Measurements from ENCODE around the gene PTPN9.
"Not testable (repeated sequence)": the region's sequence is repeated elsewhere in the genome, so short reads cannot be mapped to it uniquely, and the experiment has no call there.

PTPN9 gene

GRCh38 chr15:75582943-75583342, 3.8 kb upstream of the PTPN9 start:
- not testable (repeated sequence) for DNase-seq (ENCODE audit: low read depth)

- DNase-seq (ENCODE audit: low read depth) = peak; percentile 10
Measured at GRCh38 chr15:75578173-75578947, 755 bp downstream of the PTPN9 start.

DNA sequence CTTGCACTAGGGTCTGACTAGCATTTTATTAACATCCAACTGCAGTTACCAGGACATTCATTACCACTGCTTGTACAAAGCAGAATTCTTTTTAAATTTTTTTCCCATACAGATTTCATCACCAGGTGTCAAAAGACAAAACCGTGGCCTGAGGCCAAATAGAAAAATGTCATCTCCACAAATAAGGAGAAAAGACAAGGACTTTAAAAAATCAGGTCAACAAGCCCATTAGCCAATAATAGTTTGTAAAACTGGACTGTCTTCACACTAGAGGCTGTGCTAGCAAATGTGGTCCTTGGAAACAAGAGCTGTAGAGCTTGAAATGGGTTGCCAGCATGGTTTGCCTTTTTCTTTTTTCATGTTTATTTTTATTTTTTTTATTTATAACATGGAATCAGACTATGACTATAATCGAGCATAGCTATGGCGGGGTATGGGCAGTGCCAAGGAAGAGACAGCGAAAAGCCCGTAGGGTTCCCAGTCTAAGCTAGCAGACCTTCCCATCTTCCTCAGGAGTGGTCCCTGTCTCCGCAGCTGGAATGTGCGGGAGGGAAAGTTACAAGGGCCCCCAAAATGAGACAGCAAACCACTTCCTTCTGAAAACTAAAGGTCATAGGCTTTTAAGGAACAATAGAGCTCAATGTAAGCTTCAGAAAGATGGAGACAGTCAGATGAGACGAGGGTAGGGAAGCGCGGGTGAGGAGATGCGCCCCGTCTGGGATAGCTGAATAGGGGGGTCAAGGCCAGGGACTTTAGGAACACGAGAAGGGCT, 1.5 kb downstream of the PTPN9 start:
- DNase-seq (ENCODE audit: low read depth) = no peak

DNA sequence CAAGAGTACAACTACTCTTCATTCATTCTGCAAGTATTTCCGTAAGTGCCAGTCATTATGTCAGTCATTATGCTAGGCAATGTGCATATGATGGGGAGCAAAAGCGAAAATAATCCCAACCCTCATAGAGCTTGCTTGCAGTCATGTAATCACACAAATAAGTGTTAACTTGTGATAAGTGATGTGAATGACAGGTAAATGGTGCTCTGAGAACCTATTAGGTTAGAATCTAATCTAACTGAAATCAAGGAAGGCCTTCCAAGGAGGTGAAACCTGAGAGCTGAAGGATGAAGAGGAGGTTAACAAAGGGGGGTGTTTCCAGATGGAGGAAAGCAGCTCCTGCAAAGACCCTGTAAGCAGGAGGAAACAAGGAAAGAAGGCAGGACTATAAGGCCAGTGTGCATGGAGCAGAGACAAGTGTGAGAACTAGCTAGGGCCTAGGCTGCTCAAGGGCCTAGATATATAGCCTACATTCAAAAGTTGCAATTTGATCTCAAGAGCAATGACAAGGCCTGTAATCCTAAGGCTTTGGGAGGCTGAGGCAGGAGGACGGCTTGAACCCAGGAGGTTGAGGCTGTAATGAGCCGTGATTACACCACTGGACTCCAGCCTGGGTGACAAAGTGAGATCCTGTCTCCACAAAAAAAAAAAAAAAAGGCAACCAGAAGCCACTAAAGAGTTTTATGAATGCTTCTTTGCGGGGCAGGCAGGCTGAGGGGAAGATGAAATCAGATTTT, 5.3 kb downstream of the PTPN9 start:
- DNase-seq (ENCODE audit: low read depth) = no peak

DNA sequence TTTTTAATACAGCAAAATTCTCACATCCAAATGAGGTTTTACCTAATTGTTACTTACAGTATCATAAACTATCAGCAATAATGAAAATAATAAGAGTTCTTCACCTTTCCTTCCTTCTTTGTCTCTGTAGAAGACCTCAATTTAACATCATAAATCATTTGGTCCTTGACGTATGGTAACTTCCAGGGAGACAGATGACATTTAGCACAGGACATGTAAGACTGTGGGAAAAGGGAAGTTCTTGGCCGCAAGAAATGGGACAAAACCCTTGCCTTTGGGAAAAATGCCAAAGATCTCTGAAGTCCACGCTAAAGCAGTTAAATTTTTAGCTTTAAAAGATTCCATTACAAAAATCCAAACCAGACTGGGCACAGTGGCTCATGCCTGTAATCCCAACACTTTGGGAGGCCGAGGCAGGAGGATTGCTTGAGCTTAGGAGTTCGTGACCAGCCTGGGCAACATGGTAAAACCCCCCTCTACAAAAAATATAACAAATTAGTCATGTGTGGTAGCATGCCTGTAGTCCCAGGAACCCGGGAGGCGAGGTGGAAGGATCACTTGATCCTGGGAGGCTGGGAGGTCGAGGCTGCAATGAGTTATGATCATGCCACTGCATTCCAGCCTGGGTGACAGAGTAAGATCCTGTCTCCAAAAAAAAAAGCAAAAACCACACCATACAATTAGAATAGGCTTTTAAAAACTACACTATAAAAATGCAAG, 8.8 kb downstream of the PTPN9 start:
- DNase-seq (ENCODE audit: low read depth) = no peak

- no peak for DNase-seq (ENCODE audit: low read depth)
Measured at GRCh38 chr15:75565062-75565970, 13.8 kb downstream of the PTPN9 start.

DNA sequence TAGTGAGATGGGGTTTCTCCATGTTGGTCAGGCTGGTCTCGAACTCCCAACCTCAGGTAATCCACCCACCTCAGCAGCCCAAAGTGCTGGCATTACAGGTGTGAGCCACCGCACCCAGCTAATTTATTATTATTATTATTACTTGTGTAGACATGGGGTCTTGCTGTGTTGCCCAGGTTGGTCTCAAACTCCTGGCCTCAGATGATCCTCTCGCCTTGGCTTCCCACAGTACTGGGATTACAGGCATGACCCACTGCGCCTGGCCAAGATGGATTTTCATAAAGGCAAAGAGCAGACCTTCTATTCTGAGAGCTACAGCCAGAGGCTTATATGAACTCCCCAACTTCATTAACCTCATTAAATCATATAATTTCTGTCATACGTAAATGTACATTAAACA, 17.2 kb downstream of the PTPN9 start:
- no peak for DNase-seq (ENCODE audit: low read depth)

GRCh38 chr15:75559360-75559759, 19.8 kb downstream of the PTPN9 start:
- not testable (repeated sequence) for DNase-seq (ENCODE audit: low read depth)

DNA sequence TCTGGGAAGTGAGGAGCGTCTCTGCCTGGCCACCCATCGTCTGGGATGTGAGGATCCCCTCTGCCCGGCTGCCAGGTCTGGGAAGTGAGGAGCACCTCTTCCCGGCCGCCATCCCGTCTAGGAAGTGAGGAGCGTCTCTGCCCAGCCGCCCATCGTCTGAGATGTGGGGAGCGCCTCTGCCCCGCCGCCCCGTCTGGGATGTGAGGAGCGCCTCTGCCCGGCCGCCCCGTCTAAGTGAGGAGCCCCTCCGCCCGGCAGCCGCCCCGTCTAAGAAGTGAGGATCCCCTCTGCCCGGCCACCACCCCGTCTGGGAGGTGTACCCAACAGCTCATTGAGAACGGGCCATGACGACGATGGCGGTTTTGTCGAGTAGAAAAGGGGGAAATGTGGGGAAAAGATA, 20.2 kb downstream of the PTPN9 start:
- DNase-seq (ENCODE audit: low read depth) = not testable (repeated sequence)

- DNase-seq (ENCODE audit: low read depth) = no peak
Measured at GRCh38 chr15:75554717-75555116, 24.4 kb downstream of the PTPN9 start.

DNA sequence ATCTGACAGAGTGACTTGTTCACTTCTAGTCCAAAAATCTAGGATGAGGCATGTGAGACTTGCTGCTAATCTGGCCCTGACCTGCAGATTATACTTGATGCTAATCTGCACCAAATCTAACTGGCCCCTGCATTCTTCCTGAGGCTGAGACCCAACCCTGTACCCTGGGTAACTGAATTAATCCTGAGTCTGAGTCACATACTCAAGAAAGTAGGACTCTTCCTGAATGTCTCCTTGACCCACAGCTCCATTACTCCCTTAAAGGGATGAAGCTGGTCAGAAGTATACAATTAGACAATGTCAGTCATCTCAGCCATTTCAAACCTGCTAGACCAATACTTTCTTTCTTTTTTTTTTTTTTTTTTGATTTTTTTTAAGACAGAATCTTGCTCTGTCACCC, 25.5 kb downstream of the PTPN9 start:
- DNase-seq (ENCODE audit: low read depth) = no peak

- DNase-seq (ENCODE audit: low read depth) = no peak
Measured at GRCh38 chr15:75551091-75551490, 28.0 kb downstream of the PTPN9 start.

- DNase-seq (ENCODE audit: low read depth) = no peak
Measured at GRCh38 chr15:75545064-75545463, 34.1 kb downstream of the PTPN9 start.

GRCh38 chr15:75544359-75544758, 34.8 kb downstream of the PTPN9 start:
- DNase-seq (ENCODE audit: low read depth) = no peak

GRCh38 chr15:75542949-75543545, 36.1 kb downstream of the PTPN9 start:
- DNase-seq (ENCODE audit: low read depth) = not testable (repeated sequence)

DNA sequence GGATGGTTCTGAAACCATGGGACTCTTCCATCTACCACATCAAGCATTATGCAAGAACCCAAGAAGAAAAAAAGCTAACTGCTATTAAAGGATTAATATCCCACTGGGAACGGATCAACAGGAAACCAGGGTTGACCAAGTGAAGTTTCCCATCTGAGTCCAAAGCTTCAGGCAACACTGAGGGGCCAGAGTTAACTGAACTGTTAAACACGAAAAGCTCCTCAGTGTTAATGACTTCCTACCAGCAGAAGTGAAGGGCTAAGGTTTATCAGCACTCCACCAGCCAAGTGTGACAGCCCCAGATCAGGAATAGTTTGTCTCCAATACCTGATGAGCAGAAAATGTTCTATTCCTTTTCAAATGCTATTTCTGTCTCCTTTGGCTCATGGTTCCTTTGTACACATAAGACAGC, 36.7 kb downstream of the PTPN9 start:
- DNase-seq (ENCODE audit: low read depth) = no peak

DNA sequence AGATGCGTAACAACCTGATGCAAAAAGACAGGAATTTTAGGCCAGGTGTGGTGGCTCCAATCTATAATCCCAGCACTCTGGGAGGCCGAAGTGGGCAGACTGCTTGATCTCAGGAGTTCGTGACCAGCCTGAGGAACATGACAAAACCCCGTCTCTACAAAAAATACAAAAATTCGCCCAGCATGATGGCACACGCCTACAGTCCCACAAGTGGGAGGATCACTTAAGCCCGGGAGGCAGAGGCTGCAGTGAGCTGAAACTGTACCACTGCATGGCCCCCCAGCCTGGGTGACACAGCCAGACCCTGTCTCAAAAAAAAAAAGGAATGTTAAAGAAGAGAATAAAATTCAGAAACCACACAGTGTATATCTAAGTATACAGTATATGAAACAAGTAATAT, 40.7 kb downstream of the PTPN9 start:
- DNase-seq (ENCODE audit: low read depth) = no peak

DNA sequence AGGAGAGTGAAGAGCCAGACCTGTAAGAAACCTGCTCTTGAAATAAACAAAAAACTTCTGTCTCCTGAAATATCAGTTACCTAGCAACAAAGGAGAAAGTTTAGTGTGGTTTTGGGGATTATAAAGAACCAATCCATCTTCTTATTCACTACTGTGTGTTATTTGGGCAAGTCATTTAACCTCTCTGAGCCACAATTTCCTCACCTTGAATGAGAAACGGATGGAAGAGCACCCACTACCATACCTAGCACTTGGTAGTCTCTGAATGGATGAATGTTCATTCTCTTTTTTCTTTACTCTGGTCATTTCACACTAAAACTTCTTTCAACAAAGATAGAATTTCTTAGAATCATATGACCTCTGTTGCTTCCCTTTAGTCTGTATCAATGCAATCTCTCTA, 45.2 kb downstream of the PTPN9 start:
- DNase-seq (ENCODE audit: low read depth) = no peak

GRCh38 chr15:75532413-75533250, 46.5 kb downstream of the PTPN9 start:
- DNase-seq (ENCODE audit: low read depth) = no peak

GRCh38 chr15:75531041-75531450, 48.1 kb downstream of the PTPN9 start:
- no peak for DNase-seq (ENCODE audit: low read depth)

Data from stimulated activated CD8-positive, alpha-beta memory T cell treated with anti-CD3 and anti-CD28 coated beads, Interleukin-12 subunit alpha, Interleukin-12 subunit beta, amount 100 ng/mL, for 4 hours (primary cell).